Panc1 (cell line): ENCODE results near the gene ENGASE.

Experiments
- POLR2AphosphoS5 ChIP-seq: IDR thresholded peaks from 2 replicates; pipeline ENCODE4 v1.6.1; 2012; ENCODE audit warnings: mild to moderate bottlenecking, low read depth, low read length, moderate library complexity
- SIN3A ChIP-seq: IDR thresholded peaks from 2 replicates; pipeline ENCODE4 v1.6.1; 2012; ENCODE audit warnings: low read depth, mild to moderate bottlenecking, low read length, moderate library complexity, borderline replicate concordance; ENCODE audit not compliant: insufficient read depth
- TCF7L2 ChIP-seq: IDR thresholded peaks from 2 replicates; pipeline ENCODE4 v1.6.1; 2011; ENCODE audit warnings: mild to moderate bottlenecking, low read depth, low read length, inconsistent platforms
- TF ChIP-seq, protein P1 (sequence below): fragments of 450-650 bp; IDR thresholded peaks from 2 replicates; pipeline ENCODE4 v1.5.1; 2017; ENCODE audit warnings: mild to moderate bottlenecking
- TF ChIP-seq, protein P2 (sequence below), 2 experiments: IDR thresholded peaks; 2 replicates each; pipeline ENCODE4 v1.6.1; 2011 to 2012; ENCODE audit warnings: low read depth in 2 of 2, control low read depth in 1 of 2, low read length in 1 of 2, mild to moderate bottlenecking in 1 of 2, moderate library complexity in 1 of 2; ENCODE audit not compliant: insufficient read depth in 1 of 2

DNA sequence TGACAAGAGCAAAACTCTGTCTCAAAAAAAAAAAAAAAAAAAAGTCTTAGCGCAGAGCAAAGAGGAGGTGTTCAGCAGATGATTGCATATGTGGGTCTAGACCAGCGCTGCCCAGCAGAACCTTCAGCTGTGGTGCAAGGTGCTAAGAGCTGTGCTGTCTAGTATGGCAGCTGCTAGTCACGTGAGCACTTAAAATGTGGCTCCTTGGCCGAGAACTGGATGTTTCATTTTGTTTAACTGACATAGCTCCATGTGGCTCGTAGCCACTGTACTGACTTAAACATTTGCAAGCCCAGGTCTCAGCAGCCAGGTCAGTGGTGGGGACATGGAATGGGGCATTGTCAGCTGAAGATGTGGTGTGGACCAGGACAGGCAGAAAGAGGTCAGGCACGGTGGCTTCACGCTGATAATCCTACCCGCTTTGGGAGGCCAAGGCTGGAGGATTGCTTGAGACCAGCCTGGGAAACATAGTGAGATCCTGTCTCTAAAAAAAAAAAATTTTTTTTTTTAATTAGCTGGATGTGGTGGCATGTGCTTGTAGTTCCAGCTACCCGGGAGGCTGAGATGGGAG lies 41.5 kb upstream of the ENGASE start:
- TF ChIP-seq, protein P1, sequence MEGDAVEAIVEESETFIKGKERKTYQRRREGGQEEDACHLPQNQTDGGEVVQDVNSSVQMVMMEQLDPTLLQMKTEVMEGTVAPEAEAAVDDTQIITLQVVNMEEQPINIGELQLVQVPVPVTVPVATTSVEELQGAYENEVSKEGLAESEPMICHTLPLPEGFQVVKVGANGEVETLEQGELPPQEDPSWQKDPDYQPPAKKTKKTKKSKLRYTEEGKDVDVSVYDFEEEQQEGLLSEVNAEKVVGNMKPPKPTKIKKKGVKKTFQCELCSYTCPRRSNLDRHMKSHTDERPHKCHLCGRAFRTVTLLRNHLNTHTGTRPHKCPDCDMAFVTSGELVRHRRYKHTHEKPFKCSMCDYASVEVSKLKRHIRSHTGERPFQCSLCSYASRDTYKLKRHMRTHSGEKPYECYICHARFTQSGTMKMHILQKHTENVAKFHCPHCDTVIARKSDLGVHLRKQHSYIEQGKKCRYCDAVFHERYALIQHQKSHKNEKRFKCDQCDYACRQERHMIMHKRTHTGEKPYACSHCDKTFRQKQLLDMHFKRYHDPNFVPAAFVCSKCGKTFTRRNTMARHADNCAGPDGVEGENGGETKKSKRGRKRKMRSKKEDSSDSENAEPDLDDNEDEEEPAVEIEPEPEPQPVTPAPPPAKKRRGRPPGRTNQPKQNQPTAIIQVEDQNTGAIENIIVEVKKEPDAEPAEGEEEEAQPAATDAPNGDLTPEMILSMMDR: no peak
- no peak for TF ChIP-seq POLR2AphosphoS5
- TF ChIP-seq, protein P2, sequence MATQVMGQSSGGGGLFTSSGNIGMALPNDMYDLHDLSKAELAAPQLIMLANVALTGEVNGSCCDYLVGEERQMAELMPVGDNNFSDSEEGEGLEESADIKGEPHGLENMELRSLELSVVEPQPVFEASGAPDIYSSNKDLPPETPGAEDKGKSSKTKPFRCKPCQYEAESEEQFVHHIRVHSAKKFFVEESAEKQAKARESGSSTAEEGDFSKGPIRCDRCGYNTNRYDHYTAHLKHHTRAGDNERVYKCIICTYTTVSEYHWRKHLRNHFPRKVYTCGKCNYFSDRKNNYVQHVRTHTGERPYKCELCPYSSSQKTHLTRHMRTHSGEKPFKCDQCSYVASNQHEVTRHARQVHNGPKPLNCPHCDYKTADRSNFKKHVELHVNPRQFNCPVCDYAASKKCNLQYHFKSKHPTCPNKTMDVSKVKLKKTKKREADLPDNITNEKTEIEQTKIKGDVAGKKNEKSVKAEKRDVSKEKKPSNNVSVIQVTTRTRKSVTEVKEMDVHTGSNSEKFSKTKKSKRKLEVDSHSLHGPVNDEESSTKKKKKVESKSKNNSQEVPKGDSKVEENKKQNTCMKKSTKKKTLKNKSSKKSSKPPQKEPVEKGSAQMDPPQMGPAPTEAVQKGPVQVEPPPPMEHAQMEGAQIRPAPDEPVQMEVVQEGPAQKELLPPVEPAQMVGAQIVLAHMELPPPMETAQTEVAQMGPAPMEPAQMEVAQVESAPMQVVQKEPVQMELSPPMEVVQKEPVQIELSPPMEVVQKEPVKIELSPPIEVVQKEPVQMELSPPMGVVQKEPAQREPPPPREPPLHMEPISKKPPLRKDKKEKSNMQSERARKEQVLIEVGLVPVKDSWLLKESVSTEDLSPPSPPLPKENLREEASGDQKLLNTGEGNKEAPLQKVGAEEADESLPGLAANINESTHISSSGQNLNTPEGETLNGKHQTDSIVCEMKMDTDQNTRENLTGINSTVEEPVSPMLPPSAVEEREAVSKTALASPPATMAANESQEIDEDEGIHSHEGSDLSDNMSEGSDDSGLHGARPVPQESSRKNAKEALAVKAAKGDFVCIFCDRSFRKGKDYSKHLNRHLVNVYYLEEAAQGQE (IDR thresholded peaks at IDR 0.05; ENCODE audit: insufficient read depth in 1 of 2, low read depth in 2 of 2, low read length in 1 of 2): no peak
- TF ChIP-seq TCF7L2: no peak
- no peak for TF ChIP-seq SIN3A
